Measurements from ENCODE around the gene TRAPPC2B. TPM values are rescaled to one million over a fixed set of nuclear protein-coding genes. Genes with fewer than 3 reads are reported as not detected.
A peak's percentile ranks its signal among the peaks of the same experiment; 100 is the strongest.

TRAPPC2B gene
- total and polyA plus RNA-seq, 2 of the 13 experiments (the other 11 are each of a cell fraction or from before 2014, with no cell fraction given) = 13.3 to 17.7 TPM

- TF ChIP-seq DDIT3 (CRISPR knock-in tag; IDR thresholded peaks at IDR 0.05) (no peak), ZNF30 (CRISPR knock-in tag; IDR thresholded peaks at IDR 0.05) (0 out of 2 replicates have a peak, but pooled peaks have one; percentile 48), ZNF510 (CRISPR knock-in tag; IDR thresholded peaks at IDR 0.05; ENCODE audit: low read depth) (no peak), KAT7 (CRISPR knock-in tag; IDR thresholded peaks at IDR 0.05; ENCODE audit: borderline replicate concordance) (no peak; the same call in none of the 2 replicates), ZNF616 (CRISPR knock-in tag; IDR thresholded peaks at IDR 0.05; ENCODE audit: low read depth) (no peak), HNF4A (CRISPR knock-in tag; IDR thresholded peaks at IDR 0.05) (no peak), HMGA1 (CRISPR knock-in tag; conservative IDR thresholded peaks at IDR 0.05) (no peak), ZNF264 (CRISPR knock-in tag; IDR thresholded peaks at IDR 0.05) (no peak), ZNF615 (CRISPR knock-in tag; IDR thresholded peaks at IDR 0.05; ENCODE audit: borderline replicate concordance) (no peak), YEATS2 (CRISPR knock-in tag; IDR thresholded peaks at IDR 0.05; ENCODE audit: borderline replicate concordance) (peak; percentile 93), HCFC1 (IDR thresholded peaks at IDR 0.05; ENCODE audit: low read depth, low read length) (peak; percentile 46), ZBED4 (CRISPR knock-in tag; IDR thresholded peaks at IDR 0.05; ENCODE audit: borderline replicate concordance) (no peak), TCF7L2 (IDR thresholded peaks at IDR 0.05; ENCODE audit: low read depth, low read length) (no peak), DZIP1 (CRISPR knock-in tag; IDR thresholded peaks at IDR 0.05) (no peak), ZNF225 (CRISPR knock-in tag; IDR thresholded peaks at IDR 0.05) (no peak), ZNF180 (CRISPR knock-in tag; IDR thresholded peaks at IDR 0.05; ENCODE audit: borderline replicate concordance, low read depth) (no peak), ZNF24 (IDR thresholded peaks at IDR 0.05) (no peak), ZNF780A (CRISPR knock-in tag; IDR thresholded peaks at IDR 0.05) (no peak), CEBPG (CRISPR knock-in tag; IDR thresholded peaks at IDR 0.05) (peak; percentile 48), ZNF543 (CRISPR knock-in tag; IDR thresholded peaks at IDR 0.05) (no peak), ZNF569 (CRISPR knock-in tag; IDR thresholded peaks at IDR 0.05; ENCODE audit: borderline replicate concordance) (no peak), ZNF777 (CRISPR knock-in tag; IDR thresholded peaks at IDR 0.05) (peak; percentile 27; the same call in 1 of the 2 replicates), FOXM1 (CRISPR knock-in tag; IDR thresholded peaks at IDR 0.05) (no peak), ZBTB38 (CRISPR knock-in tag; IDR thresholded peaks at IDR 0.05) (peak; percentile 48; the same call in 1 of the 2 replicates), ZSCAN31 (CRISPR knock-in tag; IDR thresholded peaks at IDR 0.05; ENCODE audit: low read depth) (no peak; the same call in 1 of the 2 replicates)
Measured at GRCh38 chr19:57320180-57321084, 42.9 kb upstream of the TRAPPC2B start, which contains the start of gene ZNF543 (continued).
